ENCODE data around the gene MCC. TPM values are rescaled to one million over a fixed set of nuclear protein-coding genes. Genes with fewer than 3 reads are reported as not detected.

Gene MCC
- total RNA-seq, 3 donors from 2014 or later: 1.2 to 2.9 (median 2.5) TPM

DNA sequence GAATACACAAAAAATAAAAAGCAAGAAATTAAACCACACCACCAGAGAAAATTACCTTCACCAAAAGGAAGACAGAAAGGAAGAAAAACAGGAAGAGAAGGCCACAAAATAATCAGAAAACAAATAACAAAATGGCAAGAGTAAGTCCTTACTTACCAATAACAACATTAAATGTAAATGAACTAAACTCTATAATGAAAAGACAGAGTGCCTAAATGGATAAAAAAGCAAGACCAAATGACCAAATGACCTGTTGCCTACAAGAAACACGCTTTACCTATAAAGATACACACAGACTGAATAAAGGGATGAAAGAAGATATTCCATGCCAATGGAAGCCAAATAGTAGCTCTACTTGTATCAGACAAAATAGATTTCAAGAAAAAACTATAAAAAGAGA, 140.7 kb downstream of the MCC start:
- Mint-ChIP-seq H3K4me1 (ENCODE audit: low read depth) (no peaks in the 10 kb centered on the region), H3K4me3 (no peak overlapping the region), H3K27me3 (ENCODE audit: low read depth) (peaks cover 14% of the 10 kb centered on the region), H3K36me3 (ENCODE audit: insufficient read depth) (no peaks in the 10 kb centered on the region), H3K9me3 (peaks cover 6% of the 10 kb centered on the region)
- DNase-seq (no peak), ATAC-seq (no peak)

DNA sequence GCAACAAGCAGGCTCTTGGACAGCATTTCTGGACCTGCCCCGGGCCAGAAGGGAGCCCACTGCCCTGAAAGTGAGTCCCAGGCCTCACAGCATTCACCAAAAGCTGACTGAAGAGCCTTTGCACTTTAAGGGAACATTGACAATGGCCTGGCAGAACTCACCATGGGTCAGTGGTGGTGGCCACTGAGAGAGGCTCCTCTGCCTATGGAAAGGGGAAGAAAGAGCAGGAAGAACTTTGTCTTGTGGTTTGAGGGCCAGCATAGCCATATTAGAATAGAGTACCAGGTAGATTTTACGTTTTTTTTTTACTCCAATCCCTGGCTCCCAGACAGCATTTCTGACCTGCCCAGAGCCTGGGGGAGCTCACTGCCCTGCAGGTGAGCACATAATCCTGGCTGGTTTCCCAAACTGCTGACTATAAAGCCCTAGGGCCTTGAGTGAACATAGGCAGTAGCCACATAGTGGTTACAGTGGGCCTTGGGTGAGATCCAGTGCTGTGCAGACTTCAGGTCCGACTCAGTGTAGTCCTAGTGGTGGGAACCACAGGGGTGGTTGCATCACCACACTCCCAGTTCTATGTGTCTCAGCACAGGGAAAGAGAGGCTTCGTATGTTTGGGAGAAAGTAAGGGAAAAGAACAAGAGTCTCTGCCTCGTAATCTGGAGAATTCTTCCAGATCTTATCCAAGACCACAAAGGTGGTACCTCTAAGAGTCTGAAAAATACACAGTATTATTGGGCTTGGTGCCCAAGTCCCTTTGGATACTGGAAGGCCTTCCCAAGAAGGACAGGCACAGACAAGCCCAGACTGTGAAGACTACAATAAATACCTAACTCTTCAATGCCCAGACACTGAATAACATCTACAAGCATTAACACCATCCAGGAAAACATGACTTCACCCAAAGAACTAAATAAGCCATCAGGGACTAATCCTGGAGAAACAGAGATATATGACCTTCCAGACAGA, 143.0 kb downstream of the MCC start:
- peaks cover 6% of the 10 kb centered on the region for H3K9me3 Mint-ChIP-seq
- no peaks in the 10 kb centered on the region for H3K4me1 Mint-ChIP-seq (ENCODE audit: low read depth)
- no peaks in the 10 kb centered on the region for H3K36me3 Mint-ChIP-seq (ENCODE audit: insufficient read depth)
- H3K27me3 Mint-ChIP-seq (ENCODE audit: low read depth): peaks cover 12% of the 10 kb centered on the region
- no peak for DNase-seq
- no peak overlapping the region for H3K4me3 Mint-ChIP-seq
- ATAC-seq: no peak

DNA sequence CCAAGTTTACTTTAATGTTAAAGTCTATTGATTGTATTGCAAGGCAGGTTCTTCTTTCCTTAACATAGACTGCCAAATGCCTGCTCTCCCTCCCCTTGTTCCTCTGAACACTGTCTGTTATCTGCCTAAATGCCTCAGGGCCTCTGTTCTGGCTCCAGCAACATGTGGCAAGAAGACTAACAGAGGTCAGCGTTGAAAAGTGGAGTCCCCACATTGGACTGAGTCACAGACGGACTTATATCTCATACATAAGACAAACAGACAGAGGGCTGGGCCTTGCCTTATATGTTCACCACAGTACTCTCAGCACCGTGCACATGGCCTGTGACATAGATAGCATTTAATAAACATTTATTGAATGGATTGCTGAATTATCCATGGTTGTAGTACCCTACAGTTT, 144.9 kb downstream of the MCC start:
- DNase-seq (no peak), ATAC-seq (no peak)
- no peaks in the 10 kb centered on the region for H3K4me1 Mint-ChIP-seq (ENCODE audit: low read depth)
- peaks cover 12% of the 10 kb centered on the region for H3K27me3 Mint-ChIP-seq (ENCODE audit: low read depth)
- no peak overlapping the region for H3K4me3 Mint-ChIP-seq
- H3K36me3 Mint-ChIP-seq (ENCODE audit: insufficient read depth): no peaks in the 10 kb centered on the region
- peaks cover 6% of the 10 kb centered on the region for H3K9me3 Mint-ChIP-seq

DNA sequence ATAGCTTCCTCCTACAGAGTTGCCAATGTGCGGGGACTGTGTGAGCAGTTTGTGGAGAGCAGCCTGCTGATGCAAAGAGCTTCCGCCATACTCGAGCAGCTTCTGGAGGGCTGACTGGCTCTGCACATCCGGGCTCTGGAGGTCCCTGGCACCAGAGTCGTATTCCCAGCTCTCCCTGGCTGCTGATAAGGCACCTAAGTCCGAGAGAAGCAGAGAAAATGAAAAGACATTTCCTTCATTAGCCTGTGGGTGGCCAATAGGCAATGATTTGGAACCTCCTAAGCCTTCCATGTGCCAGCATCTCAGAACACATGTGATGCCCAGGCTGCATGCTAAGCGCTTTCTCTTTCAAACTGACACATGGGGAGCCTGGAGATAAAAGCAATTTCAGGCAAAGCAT, 147.7 kb downstream of the MCC start:
- Mint-ChIP-seq H3K27me3 (ENCODE audit: low read depth) (peaks cover 14% of the 10 kb centered on the region), H3K4me1 (ENCODE audit: low read depth) (no peaks in the 10 kb centered on the region), H3K9me3 (no peaks in the 10 kb centered on the region), H3K4me3 (no peak overlapping the region), H3K36me3 (ENCODE audit: insufficient read depth) (no peaks in the 10 kb centered on the region)
- DNase-seq (no peak), ATAC-seq (no peak)

DNA sequence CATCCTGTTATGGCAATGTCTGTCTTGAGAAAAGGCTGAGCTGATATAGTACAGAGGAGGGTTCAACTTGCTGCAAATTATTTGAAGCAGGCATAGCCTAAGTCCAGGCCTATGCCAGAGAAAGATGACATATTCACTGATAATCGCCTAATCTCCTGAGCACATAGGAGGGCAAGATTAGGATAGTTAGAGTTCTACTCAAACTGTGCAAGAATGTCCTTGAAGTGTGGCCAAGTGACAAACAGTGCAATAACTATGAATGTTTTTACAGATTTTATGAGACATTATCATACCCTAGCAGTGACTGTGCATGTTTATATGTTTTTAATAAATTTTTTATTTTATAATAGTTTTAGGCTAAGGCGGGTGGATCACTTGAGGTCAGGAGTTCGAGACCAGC, 149.6 kb downstream of the MCC start:
- Mint-ChIP-seq H3K4me1 (ENCODE audit: low read depth) (peaks cover 3% of the 10 kb centered on the region), H3K36me3 (ENCODE audit: insufficient read depth) (no peaks in the 10 kb centered on the region), H3K4me3 (no peak overlapping the region), H3K9me3 (no peaks in the 10 kb centered on the region), H3K27me3 (ENCODE audit: low read depth) (peaks cover 8% of the 10 kb centered on the region)
- DNase-seq (no peak), ATAC-seq (no peak)

DNA sequence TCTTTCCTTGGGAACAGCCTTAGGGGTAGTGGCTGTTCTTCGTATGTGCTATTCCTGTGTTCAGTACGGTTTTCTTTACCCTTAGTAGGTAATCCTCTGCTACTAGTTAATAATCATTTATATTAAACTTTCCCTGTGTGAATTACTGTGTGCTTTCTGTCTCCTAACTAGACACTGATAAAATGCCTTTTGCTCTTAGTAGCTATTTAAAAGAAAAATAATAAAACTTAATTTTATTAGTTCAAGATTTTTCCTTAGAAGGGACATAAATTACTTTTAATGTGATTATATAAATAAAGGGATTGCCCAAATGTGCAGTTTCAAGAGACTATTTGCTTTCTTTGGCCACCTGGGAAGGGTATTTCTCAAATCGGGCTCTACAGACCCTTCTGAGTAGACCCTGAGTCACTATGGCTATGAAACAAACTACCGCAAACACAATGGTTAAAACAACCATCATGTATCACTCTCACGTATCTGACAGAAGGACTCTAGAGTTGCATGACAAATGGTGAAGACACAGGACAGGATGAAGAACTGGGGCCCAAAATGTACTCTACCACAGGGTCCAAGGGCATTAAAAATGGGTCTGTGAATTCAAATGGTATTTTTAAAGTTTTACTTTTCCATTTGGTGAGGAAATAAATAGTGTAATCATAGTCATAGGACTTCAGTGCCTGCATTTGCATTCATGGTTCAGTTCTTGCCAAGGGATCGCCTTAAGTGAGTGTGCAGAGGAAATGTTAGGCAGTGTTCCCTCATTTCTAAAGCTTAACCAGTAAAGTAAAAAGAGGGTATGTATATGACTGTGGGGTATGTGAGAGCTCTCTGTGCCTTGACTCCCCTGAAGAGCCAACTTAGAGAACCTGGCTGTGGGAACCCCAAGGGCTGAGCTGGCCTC, 150.5 kb downstream of the MCC start:
- ATAC-seq (no peak), DNase-seq (no peak)
- H3K9me3 Mint-ChIP-seq: no peaks in the 10 kb centered on the region
- H3K4me3 Mint-ChIP-seq: no peak overlapping the region
- peaks cover 3% of the 10 kb centered on the region for H3K4me1 Mint-ChIP-seq (ENCODE audit: low read depth)
- peaks cover 8% of the 10 kb centered on the region for H3K27me3 Mint-ChIP-seq (ENCODE audit: low read depth)
- H3K36me3 Mint-ChIP-seq (ENCODE audit: insufficient read depth): no peaks in the 10 kb centered on the region

DNA sequence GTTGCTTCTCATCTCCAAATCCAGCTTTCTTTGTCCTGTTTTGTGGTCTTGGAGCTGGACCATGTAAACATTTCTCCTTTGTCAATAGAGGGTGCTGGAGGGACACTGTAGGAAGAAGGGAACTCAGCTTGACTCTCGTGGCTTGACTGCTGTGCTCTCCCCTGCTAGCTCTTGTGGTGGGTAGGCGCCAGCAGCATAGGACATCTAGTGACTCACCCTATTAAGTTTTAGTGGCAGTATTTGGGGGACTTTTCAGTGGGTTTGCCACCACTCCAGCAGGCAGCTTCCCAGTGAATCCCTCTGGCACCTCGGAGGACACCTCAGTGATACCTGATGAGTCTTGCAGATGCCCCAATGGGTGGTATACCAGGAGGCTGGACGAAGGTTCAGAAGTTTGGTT, 151.3 kb downstream of the MCC start:
- Mint-ChIP-seq H3K36me3 (ENCODE audit: insufficient read depth) (no peaks in the 10 kb centered on the region), H3K9me3 (no peaks in the 10 kb centered on the region), H3K4me3 (no peak overlapping the region), H3K4me1 (ENCODE audit: low read depth) (peaks cover 3% of the 10 kb centered on the region), H3K27me3 (ENCODE audit: low read depth) (peaks cover 8% of the 10 kb centered on the region)
- DNase-seq: no peak
- ATAC-seq: no peak

DNA sequence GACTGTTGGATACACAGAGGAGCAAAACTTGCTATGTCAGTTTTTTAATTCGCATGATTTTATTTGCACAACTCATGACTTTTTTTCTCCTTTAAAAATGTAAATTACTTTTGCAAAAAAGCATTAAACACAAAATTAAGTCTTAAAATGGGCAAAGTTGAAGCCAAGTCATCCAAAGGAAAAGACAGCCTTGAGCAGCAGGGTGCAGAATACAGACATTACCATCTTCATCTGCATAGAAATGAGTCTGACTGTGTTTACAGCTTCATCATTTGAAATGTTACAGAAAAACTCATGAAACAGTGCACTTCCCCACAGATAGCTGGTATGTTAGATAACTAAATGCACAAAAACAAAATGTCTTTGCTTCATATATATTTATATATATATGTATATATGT, 154.8 kb downstream of the MCC start:
- Mint-ChIP-seq H3K4me1 (ENCODE audit: low read depth) (peaks cover 16% of the 10 kb centered on the region), H3K27me3 (ENCODE audit: low read depth) (peaks cover 8% of the 10 kb centered on the region), H3K36me3 (ENCODE audit: insufficient read depth) (no peaks in the 10 kb centered on the region)

DNA sequence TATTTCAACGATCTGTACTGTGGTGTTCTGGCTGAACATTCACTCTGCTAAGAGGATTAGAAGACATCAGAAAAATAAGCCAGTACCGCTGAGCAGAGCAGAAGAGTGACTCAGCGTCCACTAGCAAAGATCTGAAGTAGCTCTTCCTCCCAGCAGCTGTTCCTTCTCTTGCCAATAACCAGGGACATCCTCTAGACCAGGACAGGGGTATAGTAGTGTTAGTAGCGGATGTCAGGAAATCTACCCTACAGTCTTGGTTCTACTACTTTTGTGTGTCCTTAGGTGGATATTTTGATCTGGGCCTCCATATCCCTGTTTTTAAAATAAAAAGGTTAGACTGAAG, 157.1 kb downstream of the MCC start:
- H3K4me1 Mint-ChIP-seq (ENCODE audit: low read depth): peaks cover 16% of the 10 kb centered on the region
- no peak overlapping the region for H3K4me3 Mint-ChIP-seq

More for the DNA sequence above, 154.8 kb downstream of the MCC start:
- Mint-ChIP-seq H3K4me3 (no peak overlapping the region), H3K9me3 (no peaks in the 10 kb centered on the region)
- DNase-seq (no peak), ATAC-seq (no peak)

DNA sequence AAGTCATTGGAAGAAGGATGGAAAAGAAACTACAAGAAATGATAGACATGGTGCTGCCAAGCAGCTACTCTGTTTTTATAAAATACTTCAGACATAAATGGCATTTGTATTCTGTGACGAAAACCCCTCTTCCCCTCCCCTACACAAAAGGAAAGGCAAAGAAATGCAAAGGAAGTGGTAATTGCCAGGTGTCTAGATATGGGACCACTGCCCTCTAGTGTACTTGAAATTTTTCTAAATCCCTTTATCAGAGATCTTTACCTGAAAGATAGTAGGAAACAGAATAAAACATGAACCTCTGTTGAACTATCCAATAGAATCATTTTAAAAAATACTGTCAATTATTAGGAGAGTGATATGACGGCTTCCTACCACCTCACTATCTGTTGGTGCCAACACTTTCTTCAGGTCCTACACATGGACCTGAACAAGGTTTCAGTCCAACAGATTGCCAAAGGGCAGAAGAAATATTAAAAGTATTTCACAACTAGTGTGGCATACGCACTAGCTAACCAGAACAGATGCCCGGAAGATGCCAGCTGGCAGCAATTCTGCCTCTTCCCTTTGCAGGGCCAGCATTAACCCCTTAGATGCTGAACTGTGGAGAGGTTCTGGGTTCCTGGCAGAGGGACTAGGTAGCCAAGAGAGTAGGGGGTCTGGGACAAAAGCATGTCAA, 157.6 kb downstream of the MCC start:
- no peak for DNase-seq
- no peaks in the 10 kb centered on the region for H3K36me3 Mint-ChIP-seq (ENCODE audit: insufficient read depth)
- peaks cover 2% of the 10 kb centered on the region for H3K27me3 Mint-ChIP-seq (ENCODE audit: low read depth)
- ATAC-seq: peak; percentile 43 to 56
- H3K4me3 Mint-ChIP-seq: no peak overlapping the region
- peaks cover 16% of the 10 kb centered on the region for H3K4me1 Mint-ChIP-seq (ENCODE audit: low read depth)
- no peaks in the 10 kb centered on the region for H3K9me3 Mint-ChIP-seq

More for the DNA sequence above, 157.1 kb downstream of the MCC start:
- ATAC-seq (no peak), DNase-seq (no peak)
- Mint-ChIP-seq H3K27me3 (ENCODE audit: low read depth) (peaks cover 3% of the 10 kb centered on the region), H3K9me3 (no peaks in the 10 kb centered on the region), H3K36me3 (ENCODE audit: insufficient read depth) (no peaks in the 10 kb centered on the region)

DNA sequence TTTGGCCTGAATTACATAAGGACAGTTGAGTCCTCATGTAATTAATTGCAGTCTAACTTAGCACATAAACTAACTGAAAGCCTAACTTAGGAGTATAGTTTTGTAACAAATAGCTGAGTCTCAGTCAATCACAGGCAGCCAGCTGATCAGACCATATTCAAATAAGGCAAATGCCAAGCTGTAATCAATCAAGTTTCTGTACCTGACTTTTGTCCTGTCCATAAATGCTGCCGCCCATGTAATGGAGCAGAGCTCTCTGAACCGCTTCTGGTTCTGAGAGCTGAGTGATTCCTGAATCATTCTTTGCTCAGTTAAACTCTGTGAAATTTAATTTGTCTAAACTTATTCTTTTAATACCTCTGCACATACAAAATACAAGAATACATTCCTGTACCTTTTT, 158.3 kb downstream of the MCC start:
- H3K4me1 Mint-ChIP-seq (ENCODE audit: low read depth): peaks cover 15% of the 10 kb centered on the region

DNA sequence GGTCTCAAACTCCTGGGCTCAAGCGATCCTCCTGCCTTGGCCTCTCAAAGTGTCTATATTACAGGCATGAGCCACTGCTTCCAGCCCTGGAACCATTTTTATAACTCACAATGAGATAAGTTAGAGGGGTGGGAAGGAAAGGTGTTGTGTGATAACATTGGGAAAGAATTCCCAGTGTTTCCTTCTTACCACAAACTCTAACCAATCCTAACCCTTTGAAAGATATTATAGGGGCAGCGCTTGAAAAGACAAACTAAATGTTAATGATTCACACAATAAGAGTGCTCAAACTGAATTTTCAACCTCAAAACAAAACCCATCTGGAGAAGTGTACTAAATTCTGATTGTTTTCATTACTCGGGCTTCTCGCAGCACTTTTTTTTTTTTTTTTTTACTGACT, 163.2 kb downstream of the MCC start:
- Mint-ChIP-seq H3K4me3 (no peak overlapping the region), H3K9me3 (no peaks in the 10 kb centered on the region), H3K36me3 (ENCODE audit: insufficient read depth) (no peaks in the 10 kb centered on the region), H3K4me1 (ENCODE audit: low read depth) (peaks cover under 1% of the 10 kb centered on the region), H3K27me3 (ENCODE audit: low read depth) (no peaks in the 10 kb centered on the region)
- ATAC-seq (no peak), DNase-seq (no peak)

More for the DNA sequence above, 158.3 kb downstream of the MCC start:
- DNase-seq (no peak), ATAC-seq (no peak)
- no peaks in the 10 kb centered on the region for H3K9me3 Mint-ChIP-seq
- H3K4me3 Mint-ChIP-seq: no peak overlapping the region
- H3K27me3 Mint-ChIP-seq (ENCODE audit: low read depth): no peaks in the 10 kb centered on the region
- no peaks in the 10 kb centered on the region for H3K36me3 Mint-ChIP-seq (ENCODE audit: insufficient read depth)

DNA sequence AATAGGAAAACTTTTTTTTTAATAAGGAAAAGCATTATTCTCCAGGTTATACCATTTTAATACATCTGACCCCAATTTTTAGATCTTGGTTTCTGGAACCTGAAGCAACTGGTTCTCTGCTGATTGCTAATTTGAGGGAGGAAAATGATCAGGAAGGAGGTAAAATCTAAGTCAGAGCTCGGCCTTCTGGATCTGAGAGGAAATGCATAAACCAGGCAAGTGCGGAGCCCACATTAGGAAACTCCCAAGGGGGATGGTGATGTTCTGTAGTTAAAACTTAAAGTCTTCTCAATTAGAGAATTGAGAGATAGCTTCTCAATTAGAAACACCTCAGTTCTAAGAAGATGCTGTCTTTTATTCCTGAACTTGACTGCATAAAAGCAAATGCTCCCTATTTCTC, 167.0 kb downstream of the MCC start:
- no peaks in the 10 kb centered on the region for H3K27me3 Mint-ChIP-seq (ENCODE audit: low read depth)
- H3K9me3 Mint-ChIP-seq: no peaks in the 10 kb centered on the region
- no peaks in the 10 kb centered on the region for H3K4me1 Mint-ChIP-seq (ENCODE audit: low read depth)
- H3K4me3 Mint-ChIP-seq: no peak overlapping the region
- no peaks in the 10 kb centered on the region for H3K36me3 Mint-ChIP-seq (ENCODE audit: insufficient read depth)
- DNase-seq: no peak
- ATAC-seq: no peak

DNA sequence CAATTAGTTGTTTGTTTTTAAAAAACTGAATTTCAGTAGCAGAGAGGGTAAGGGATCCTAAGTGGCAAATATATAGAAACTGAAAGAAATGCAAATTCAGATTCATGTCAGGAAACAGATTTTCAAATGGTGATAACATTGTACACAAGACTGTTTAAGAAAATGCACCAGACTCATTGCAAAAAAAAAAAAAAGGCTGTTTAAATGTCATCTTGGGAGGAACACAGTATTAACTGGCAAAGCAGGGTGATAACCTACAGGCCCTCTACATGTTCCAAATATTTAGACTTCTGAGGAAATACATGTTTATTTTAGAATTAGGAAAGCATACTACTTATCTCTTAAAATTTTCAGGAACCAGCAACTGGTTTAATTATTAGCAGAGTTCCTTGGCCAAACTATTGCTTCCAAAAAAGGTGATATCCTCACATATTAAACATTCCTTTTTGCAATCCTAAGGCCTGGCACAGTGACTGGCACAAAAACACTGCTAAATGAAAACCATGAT, 167.9 kb downstream of the MCC start:
- Mint-ChIP-seq H3K27me3 (ENCODE audit: low read depth) (no peaks in the 10 kb centered on the region), H3K9me3 (no peaks in the 10 kb centered on the region), H3K4me1 (ENCODE audit: low read depth) (no peaks in the 10 kb centered on the region), H3K36me3 (ENCODE audit: insufficient read depth) (no peaks in the 10 kb centered on the region), H3K4me3 (no peak overlapping the region)
- no peak for ATAC-seq
- no peak for DNase-seq
